ENCODE measurements around the gene RUNX1. TPM values are rescaled to one million over a fixed set of nuclear protein-coding genes. Genes with fewer than 3 reads are reported as not detected.

RUNX1 gene
- total RNA-seq, 1 experiment from 2014 or later: 55.2 TPM

GRCh38 chr21:34878940-34879339, 170.2 kb downstream of the RUNX1 start:
- Histone ChIP-seq H3K27ac (ENCODE audit: low read length) (peak overlapping the region; percentile 97), H3K4me2 (ENCODE audit: low read length) (peak overlapping the region; percentile 92)
- DNase-seq: peak; percentile 86

GRCh38 chr21:34878501-34878900, 170.6 kb downstream of the RUNX1 start:
- H3K4me1 ChIP-seq (ENCODE audit: insufficient read depth, low read length): peaks cover 70% of the 10 kb centered on the region
- H3K9ac ChIP-seq (ENCODE audit: low read length): peak overlapping the region; percentile 85
- H3K27ac ChIP-seq (ENCODE audit: low read length): peak overlapping the region; percentile 97
- peaks cover 79% of the 10 kb centered on the region for H4K20me1 ChIP-seq (ENCODE audit: low read length)
- H2AFZ ChIP-seq (ENCODE audit: low read length): no peak overlapping the region
- peak; percentile 78 for ATAC-seq
- peak overlapping the region; percentile 92 for H3K4me2 ChIP-seq (ENCODE audit: low read length)
- H3K4me3 ChIP-seq (ENCODE audit: low read length): peak overlapping the region; percentile 40
- CTCF ChIA-PET: interaction anchor here (0.5 to 0.9 kb wide), 4 partner anchors 10 to 1278 kb away, joined by 3 to 6 read pairs (median 5); no protein-coding TSS in a partner anchor
- no peaks in the 10 kb centered on the region for H3K9me2 ChIP-seq (replicated peaks; ENCODE audit: low read length)
- peaks cover 89% of the 10 kb centered on the region for H3K79me2 ChIP-seq (ENCODE audit: low read length)
- H3F3A ChIP-seq (ENCODE audit: low read length, unreplicated experiment): peaks cover 38% of the 10 kb centered on the region
- peak; percentile 96 for DNase-seq
- BruUV-seq (replicated peaks): no TSS peak
- no peak for TF ChIP-seq EZH2 (IDR thresholded peaks at IDR 0.05; ENCODE audit: low read length, unreplicated experiment)
- TF ChIP-seq CTCF (conservative IDR thresholded peaks at IDR 0.05; ENCODE audit: low read depth, low read length): no peak
- TF ChIP-seq EZH2phosphoT487 (IDR thresholded peaks at IDR 0.05; ENCODE audit: borderline replicate concordance, low read length): no peak; the same call in 1 of the 2 replicates
- no peaks in the 10 kb centered on the region for H3K9me3 ChIP-seq (ENCODE audit: low read length)
- no peaks in the 10 kb centered on the region for H3K27me3 ChIP-seq (ENCODE audit: low read length)
- POLR2A ChIA-PET (ENCODE audit: unreplicated experiment): interaction anchor here (0.6 to 1.7 kb wide), 5 partner anchors 9 to 188 kb away, joined by 4 to 20 read pairs (median 5); no protein-coding TSS in a partner anchor
- intact Hi-C loops (cut with micrococcal nuclease): loop anchor here (1.0 to 2.0 kb wide), 6 partner anchors 14 to 134 kb away; no protein-coding TSS in a partner anchor
- peaks cover 77% of the 10 kb centered on the region for H3K36me3 ChIP-seq (ENCODE audit: low read depth, low read length)

More at GRCh38 chr21:34878940-34879339, 170.2 kb downstream of the RUNX1 start:
- no peaks in the 10 kb centered on the region for H3K9me3 ChIP-seq (ENCODE audit: low read length)
- H3K27me3 ChIP-seq (ENCODE audit: low read length): no peaks in the 10 kb centered on the region
- POLR2A ChIA-PET (ENCODE audit: unreplicated experiment): interaction anchor here (0.7 to 1.7 kb wide), 6 partner anchors 9 to 1332 kb away, joined by 4 to 20 read pairs (median 5); no protein-coding TSS in a partner anchor
- intact Hi-C loops (cut with micrococcal nuclease): loop anchor here (1.0 to 2.0 kb wide), 6 partner anchors 14 to 134 kb away; no protein-coding TSS in a partner anchor
- BruUV-seq (replicated peaks): no TSS peak
- peaks cover 77% of the 10 kb centered on the region for H3K36me3 ChIP-seq (ENCODE audit: low read depth, low read length)
- peaks cover 79% of the 10 kb centered on the region for H4K20me1 ChIP-seq (ENCODE audit: low read length)
- TF ChIP-seq CTCF (conservative IDR thresholded peaks at IDR 0.05; ENCODE audit: low read depth, low read length) (no peak), EZH2 (IDR thresholded peaks at IDR 0.05; ENCODE audit: low read length, unreplicated experiment) (no peak), EZH2phosphoT487 (IDR thresholded peaks at IDR 0.05; ENCODE audit: borderline replicate concordance, low read length) (no peak)
- no peaks in the 10 kb centered on the region for H3K9me2 ChIP-seq (replicated peaks; ENCODE audit: low read length)
- peaks cover 89% of the 10 kb centered on the region for H3K79me2 ChIP-seq (ENCODE audit: low read length)
- peaks cover 42% of the 10 kb centered on the region for H3F3A ChIP-seq (ENCODE audit: low read length, unreplicated experiment)
- H3K4me3 ChIP-seq (ENCODE audit: low read length): peak overlapping the region; percentile 95
- H3K4me1 ChIP-seq (ENCODE audit: insufficient read depth, low read length): peaks cover 75% of the 10 kb centered on the region
- CTCF ChIA-PET: interaction anchor here (0.6 kb wide), 1 partner anchor 1277 kb away, joined by 5 read pairs; no protein-coding TSS in a partner anchor
- peak; percentile 61 for ATAC-seq
- H3K9ac ChIP-seq (ENCODE audit: low read length): peak overlapping the region; percentile 82
- H2AFZ ChIP-seq (ENCODE audit: low read length): no peak overlapping the region
